SKM-1 (cell line): ENCODE data around the gene SCT.

Experiments used
- DNase-seq: peaks from one replicate; lab custom pipeline; 2025; ENCODE audit not compliant: unreplicated experiment; lab: John Stamatoyannopoulos, UW

SCT gene

GRCh38 chr11:623349-623869 is 3.6 kb downstream of the SCT start:
- DNase-seq, result no peak

GRCh38 chr11:621838-622237 is 5.1 kb downstream of the SCT start:
- DNase-seq, result no peak

GRCh38 chr11:620935-621814 is 5.8 kb downstream of the SCT start:
- no peak for DNase-seq

- DNase-seq, result no peak
These were observed 6.8 kb downstream of the SCT start for GRCh38 chr11:620201-620600.

GRCh38 chr11:619628-620050 is 7.3 kb downstream of the SCT start:
- no peak for DNase-seq

- DNase-seq, result no peak
These were observed 7.9 kb downstream of the SCT start for GRCh38 chr11:618856-619627.

GRCh38 chr11:617912-618682 is 8.9 kb downstream of the SCT start:
- DNase-seq, result no peak

GRCh38 chr11:617199-617911 is 9.6 kb downstream of the SCT start:
- no peak for DNase-seq

- no peak for DNase-seq
These were observed 10.4 kb downstream of the SCT start for GRCh38 chr11:616320-617198.

GRCh38 chr11:615504-616319 is 11.3 kb downstream of the SCT start, which contains the start of gene IRF7:
TSS of gene IRF7 (minus strand) at chr11:615950. CDS start at chr11:615364, 586 bp downstream.
- DNase-seq, result peak; percentile 87

GRCh38 chr11:614623-615503 is 12.1 kb downstream of the SCT start:
- no peak for DNase-seq

GRCh38 chr11:614021-614622 is 12.9 kb downstream of the SCT start:
- no peak for DNase-seq

- DNase-seq, result no peak
These were observed 13.5 kb downstream of the SCT start for GRCh38 chr11:613369-613968.

- no peak for DNase-seq
These were observed 14.1 kb downstream of the SCT start for GRCh38 chr11:612961-613300.

- DNase-seq, result no peak
These were observed 14.6 kb downstream of the SCT start for GRCh38 chr11:612201-612960.
